Measurements from ENCODE around the gene MEGF6. TPM values are rescaled to one million over a fixed set of nuclear protein-coding genes. Genes with fewer than 3 reads are reported as not detected.
A peak's percentile ranks its signal among the peaks of the same experiment; 100 is the strongest.

MEGF6 gene
- polyA plus RNA-seq, 2 donors: 11.8 to 23.7 TPM

DNA sequence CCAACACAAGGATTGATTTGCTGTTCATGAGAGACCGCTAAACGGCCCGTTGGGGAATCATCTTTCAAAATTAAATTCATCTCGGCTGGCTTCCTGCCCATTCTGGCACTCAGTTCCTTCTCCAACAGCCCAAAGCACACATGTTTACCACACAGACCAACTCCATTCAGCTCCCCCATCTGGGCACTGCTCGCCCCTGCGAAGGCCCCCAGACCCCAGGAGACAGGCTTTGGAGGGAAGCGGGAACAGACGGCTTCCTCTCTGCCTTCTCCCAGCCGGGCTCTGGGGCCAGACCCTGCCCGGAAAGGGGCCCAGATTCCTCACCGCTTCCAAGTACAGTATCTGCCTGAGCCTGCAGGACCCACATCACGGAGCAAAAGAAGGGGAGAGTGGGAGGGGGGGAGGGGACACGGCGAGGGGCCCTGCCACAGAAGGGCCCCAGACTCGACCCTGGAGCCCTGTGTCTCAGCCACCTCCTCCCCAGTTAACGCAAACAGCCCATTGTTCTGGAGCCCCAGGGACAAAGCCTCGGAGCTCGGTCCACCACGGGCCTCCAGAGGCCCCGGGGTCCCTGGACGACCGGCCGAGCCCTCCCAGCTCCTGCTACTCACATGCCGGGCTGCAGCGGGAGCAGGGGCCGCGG lies 660 bp downstream of the MEGF6 start:
- Histone ChIP-seq H3K27ac (ENCODE audit: low read depth in 2 of 2, low read length in 1 of 2) (no peak overlapping the region), H3K4me1 (ENCODE audit: control insufficient read depth in 2 of 2, insufficient read depth in 2 of 2, low read length in 1 of 2) (peaks cover 3 to 6% of the 10 kb centered on the region in 2 donors), H3K27me3 (ENCODE audit: control insufficient read depth in 1 of 2, insufficient read depth in 2 of 2, low read length in 2 of 2) (peaks cover 0 to 3% of the 10 kb centered on the region in 2 donors), H3K9me3 (ENCODE audit: control insufficient read depth in 2 of 2, insufficient read depth in 1 of 2, low read depth in 1 of 2, low read length in 1 of 2) (no peaks in the 10 kb centered on the region), H3K4me3 (ENCODE audit: low read depth in 1 of 2, low read length in 2 of 2) (peak overlapping the region; percentile 20 to 31), H3K36me3 (ENCODE audit: control insufficient read depth in 2 of 2, insufficient read depth in 2 of 2, low read length in 1 of 2) (no peaks in the 10 kb centered on the region)
- 3% methylated on average over 27 of the region's 27 CpGs for WGBS, 2 donors

GRCh38 chr1:3609769-3610526 lies 1.4 kb downstream of the MEGF6 start:
- WGBS, 2 donors: 64 to 70% methylated on average over 21 to 24 of the region's 24 CpGs
- no peak overlapping the region for H3K27ac ChIP-seq (ENCODE audit: low read depth in 2 of 2, low read length in 1 of 2)
- no peaks in the 10 kb centered on the region for H3K36me3 ChIP-seq (ENCODE audit: control insufficient read depth in 2 of 2, insufficient read depth in 2 of 2, low read length in 1 of 2)
- H3K27me3 ChIP-seq (ENCODE audit: control insufficient read depth in 1 of 2, insufficient read depth in 2 of 2, low read length in 2 of 2): peaks cover 0 to 3% of the 10 kb centered on the region in 2 donors
- no peaks in the 10 kb centered on the region for H3K9me3 ChIP-seq (ENCODE audit: control insufficient read depth in 2 of 2, insufficient read depth in 1 of 2, low read depth in 1 of 2, low read length in 1 of 2)
- H3K4me1 ChIP-seq (ENCODE audit: control insufficient read depth in 2 of 2, insufficient read depth in 2 of 2, low read length in 1 of 2): peaks cover 3 to 6% of the 10 kb centered on the region in 2 donors
- H3K4me3 ChIP-seq (ENCODE audit: low read depth in 1 of 2, low read length in 2 of 2): no peak overlapping the region

DNA sequence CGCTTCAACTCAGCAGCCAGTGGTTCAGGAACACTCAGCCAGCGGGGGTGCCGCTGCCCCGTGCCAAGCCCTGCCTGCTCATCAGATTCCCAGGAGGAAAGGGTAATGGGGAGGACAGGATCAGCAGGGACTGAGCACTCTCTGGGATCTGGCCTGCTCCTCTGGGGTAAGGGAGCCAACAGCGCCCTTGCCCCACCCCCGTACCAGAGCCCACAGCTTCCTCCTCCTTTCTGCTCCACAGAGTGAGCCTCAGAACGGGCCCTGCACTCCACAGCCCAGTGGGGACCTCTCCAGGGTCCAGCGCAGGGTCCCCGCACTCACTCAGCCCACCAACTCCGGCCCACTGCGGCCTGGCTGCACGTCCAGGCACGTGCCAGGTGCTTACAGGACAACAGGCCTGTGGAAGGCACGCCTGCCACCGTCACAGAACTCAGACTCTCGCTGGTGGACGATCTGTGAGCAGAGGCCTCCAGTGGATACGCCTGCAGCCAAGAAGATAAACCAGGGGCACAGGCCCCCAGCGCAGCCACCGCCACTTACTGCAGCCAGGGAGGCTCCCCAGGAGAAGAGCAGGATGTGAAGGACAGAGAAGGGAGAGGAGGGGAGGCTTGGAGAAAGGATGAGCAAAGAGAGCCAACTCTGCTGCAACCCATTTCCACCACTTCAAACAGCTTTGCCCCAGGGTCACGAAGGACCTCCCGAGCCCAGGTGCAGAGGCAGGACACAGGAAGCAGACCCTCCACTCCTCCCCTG lies 2.1 kb downstream of the MEGF6 start:
- Histone ChIP-seq H3K36me3 (ENCODE audit: control insufficient read depth in 2 of 2, insufficient read depth in 2 of 2, low read length in 1 of 2) (no peaks in the 10 kb centered on the region), H3K27me3 (ENCODE audit: control insufficient read depth in 1 of 2, insufficient read depth in 2 of 2, low read length in 2 of 2) (peaks cover 0 to 3% of the 10 kb centered on the region in 2 donors), H3K4me1 (ENCODE audit: control insufficient read depth in 2 of 2, insufficient read depth in 2 of 2, low read length in 1 of 2) (peaks cover 3 to 6% of the 10 kb centered on the region in 2 donors), H3K4me3 (ENCODE audit: low read depth in 1 of 2, low read length in 2 of 2) (no peak overlapping the region), H3K27ac (ENCODE audit: low read depth in 2 of 2, low read length in 1 of 2) (no peak overlapping the region), H3K9me3 (ENCODE audit: control insufficient read depth in 2 of 2, insufficient read depth in 1 of 2, low read depth in 1 of 2, low read length in 1 of 2) (peaks cover 0 to 4% of the 10 kb centered on the region in 2 donors)
- 75 to 84% methylated on average over 22 of the region's 22 CpGs for WGBS, 2 donors

DNA sequence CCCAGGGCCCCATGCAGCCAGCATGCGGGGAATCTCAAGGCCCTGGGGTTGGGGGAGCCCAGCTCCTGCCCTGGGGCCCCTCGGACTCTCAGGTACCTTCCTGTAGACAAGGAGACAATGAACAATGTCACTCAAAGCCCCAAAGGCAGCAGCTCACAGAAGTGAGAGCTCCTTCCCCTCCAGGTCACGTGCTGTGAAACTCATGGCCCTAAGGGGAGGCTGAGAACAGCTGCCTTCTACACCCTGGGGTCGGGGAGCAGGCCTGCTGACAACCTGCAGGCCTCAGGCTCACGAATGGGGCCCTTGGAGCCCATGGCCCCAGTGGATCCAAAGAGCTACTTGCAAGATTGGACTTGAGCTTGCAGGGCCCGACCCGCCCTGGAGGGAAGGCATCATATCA lies 3.2 kb downstream of the MEGF6 start:
- Histone ChIP-seq H3K4me3 (ENCODE audit: low read depth in 1 of 2, low read length in 2 of 2) (no peak overlapping the region), H3K27ac (ENCODE audit: low read depth in 2 of 2, low read length in 1 of 2) (no peak overlapping the region), H3K4me1 (ENCODE audit: control insufficient read depth in 2 of 2, insufficient read depth in 2 of 2, low read length in 1 of 2) (peaks cover 3 to 6% of the 10 kb centered on the region in 2 donors), H3K36me3 (ENCODE audit: control insufficient read depth in 2 of 2, insufficient read depth in 2 of 2, low read length in 1 of 2) (no peaks in the 10 kb centered on the region), H3K9me3 (ENCODE audit: control insufficient read depth in 2 of 2, insufficient read depth in 1 of 2, low read depth in 1 of 2, low read length in 1 of 2) (peaks cover 0 to 6% of the 10 kb centered on the region in 2 donors), H3K27me3 (ENCODE audit: control insufficient read depth in 1 of 2, insufficient read depth in 2 of 2, low read length in 2 of 2) (peaks cover 0 to 3% of the 10 kb centered on the region in 2 donors)
- WGBS, 2 donors: 77 to 82% methylated on average over 7 of the region's 7 CpGs

DNA sequence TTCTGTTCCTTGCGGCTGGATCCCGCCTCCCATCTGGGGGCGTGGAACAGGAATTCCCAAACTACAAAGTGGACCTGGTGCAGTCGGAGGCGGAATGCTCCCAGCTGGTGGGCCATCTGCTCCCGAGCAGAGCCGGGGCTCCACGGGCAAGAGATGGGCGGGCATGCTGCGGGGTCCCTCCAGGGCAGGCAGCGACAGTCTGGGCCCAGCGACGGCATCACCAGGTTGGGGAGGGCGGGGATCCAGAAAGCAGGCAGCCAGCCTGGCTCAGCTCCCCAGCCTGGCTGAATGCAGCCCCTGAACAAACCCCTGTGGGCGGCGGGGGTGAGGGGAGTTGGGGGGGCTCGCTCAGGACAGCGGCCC lies 3.6 kb downstream of the MEGF6 start:
- no peak overlapping the region for H3K27ac ChIP-seq (ENCODE audit: low read depth in 2 of 2, low read length in 1 of 2)
- peaks cover 0 to 6% of the 10 kb centered on the region in 2 donors for H3K9me3 ChIP-seq (ENCODE audit: control insufficient read depth in 2 of 2, insufficient read depth in 1 of 2, low read depth in 1 of 2, low read length in 1 of 2)
- H3K36me3 ChIP-seq (ENCODE audit: control insufficient read depth in 2 of 2, insufficient read depth in 2 of 2, low read length in 1 of 2): no peaks in the 10 kb centered on the region
- H3K4me3 ChIP-seq (ENCODE audit: low read depth in 1 of 2, low read length in 2 of 2): no peak overlapping the region
- 82 to 86% methylated on average over 15 to 18 of the region's 18 CpGs for WGBS, 2 donors
- peaks cover 3 to 6% of the 10 kb centered on the region in 2 donors for H3K4me1 ChIP-seq (ENCODE audit: control insufficient read depth in 2 of 2, insufficient read depth in 2 of 2, low read length in 1 of 2)
- peaks cover 0 to 3% of the 10 kb centered on the region in 2 donors for H3K27me3 ChIP-seq (ENCODE audit: control insufficient read depth in 1 of 2, insufficient read depth in 2 of 2, low read length in 2 of 2)

GRCh38 chr1:3606779-3607702 lies 4.3 kb downstream of the MEGF6 start:
- Histone ChIP-seq H3K36me3 (ENCODE audit: control insufficient read depth in 2 of 2, insufficient read depth in 2 of 2, low read length in 1 of 2) (no peaks in the 10 kb centered on the region), H3K4me1 (ENCODE audit: control insufficient read depth in 2 of 2, insufficient read depth in 2 of 2, low read length in 1 of 2) (peaks cover 3 to 6% of the 10 kb centered on the region in 2 donors), H3K4me3 (ENCODE audit: low read depth in 1 of 2, low read length in 2 of 2) (no peak overlapping the region), H3K9me3 (ENCODE audit: control insufficient read depth in 2 of 2, insufficient read depth in 1 of 2, low read depth in 1 of 2, low read length in 1 of 2) (peaks cover 0 to 6% of the 10 kb centered on the region in 2 donors), H3K27me3 (ENCODE audit: control insufficient read depth in 1 of 2, insufficient read depth in 2 of 2, low read length in 2 of 2) (peaks cover 0 to 3% of the 10 kb centered on the region in 2 donors), H3K27ac (ENCODE audit: low read depth in 2 of 2, low read length in 1 of 2) (no peak overlapping the region)
- 88 to 89% methylated on average over 23 of the region's 23 CpGs for WGBS, 2 donors

GRCh38 chr1:3604997-3605823 lies 6.1 kb downstream of the MEGF6 start:
- Histone ChIP-seq H3K9me3 (ENCODE audit: control insufficient read depth in 2 of 2, insufficient read depth in 1 of 2, low read depth in 1 of 2, low read length in 1 of 2) (peaks cover 0 to 6% of the 10 kb centered on the region in 2 donors), H3K27me3 (ENCODE audit: control insufficient read depth in 1 of 2, insufficient read depth in 2 of 2, low read length in 2 of 2) (no peaks in the 10 kb centered on the region)

GRCh38 chr1:3604468-3604974 lies 6.8 kb downstream of the MEGF6 start:
- 90% methylated on average over 8 of the region's 8 CpGs for WGBS, 2 donors
- Histone ChIP-seq H3K27ac (ENCODE audit: low read depth in 2 of 2, low read length in 1 of 2) (no peak overlapping the region), H3K27me3 (ENCODE audit: control insufficient read depth in 1 of 2, insufficient read depth in 2 of 2, low read length in 2 of 2) (no peaks in the 10 kb centered on the region), H3K9me3 (ENCODE audit: control insufficient read depth in 2 of 2, insufficient read depth in 1 of 2, low read depth in 1 of 2, low read length in 1 of 2) (peaks cover 0 to 6% of the 10 kb centered on the region in 2 donors), H3K4me3 (ENCODE audit: low read depth in 1 of 2, low read length in 2 of 2) (no peak overlapping the region), H3K36me3 (ENCODE audit: control insufficient read depth in 2 of 2, insufficient read depth in 2 of 2, low read length in 1 of 2) (no peaks in the 10 kb centered on the region), H3K4me1 (ENCODE audit: control insufficient read depth in 2 of 2, insufficient read depth in 2 of 2, low read length in 1 of 2) (no peaks in the 10 kb centered on the region)

More at GRCh38 chr1:3604997-3605823, 6.1 kb downstream of the MEGF6 start:
- H3K36me3 ChIP-seq (ENCODE audit: control insufficient read depth in 2 of 2, insufficient read depth in 2 of 2, low read length in 1 of 2): no peaks in the 10 kb centered on the region
- peaks cover 0 to 2% of the 10 kb centered on the region in 2 donors for H3K4me1 ChIP-seq (ENCODE audit: control insufficient read depth in 2 of 2, insufficient read depth in 2 of 2, low read length in 1 of 2)
- WGBS, 2 donors: 79 to 95% methylated on average over 7 of the region's 7 CpGs
- H3K4me3 ChIP-seq (ENCODE audit: low read depth in 1 of 2, low read length in 2 of 2): no peak overlapping the region
- H3K27ac ChIP-seq (ENCODE audit: low read depth in 2 of 2, low read length in 1 of 2): no peak overlapping the region

Data from esophagus (tissue), 2 donors.